Activated naive CD4-positive, alpha-beta T cell treated with anti-CD3 and anti-CD28 coated beads, Interleukin-2, amount 50 U/mL, for 24 hours (primary cell): ENCODE measurements around the gene FLRT1.
"Not testable (repeated sequence)": the region's sequence is repeated elsewhere in the genome, so short reads cannot be mapped to it uniquely, and the experiment has no call there.

Experiments used
- H3K27ac Mint-ChIP-seq: one replicate; pipeline ENCODE4 v1.8.0; 2021; ENCODE audit warnings: mild to moderate bottlenecking, mixed read lengths
- H3K27me3 Mint-ChIP-seq: one replicate; pipeline ENCODE4 v1.8.0; 2021; ENCODE audit warnings: mixed read lengths
- H3K36me3 Mint-ChIP-seq: one replicate; pipeline ENCODE4 v1.8.0; 2021; ENCODE audit warnings: mixed read lengths
- H3K4me1 Mint-ChIP-seq: one replicate; pipeline ENCODE4 v1.8.0; 2021; ENCODE audit warnings: mixed read lengths
- H3K4me3 Mint-ChIP-seq: one replicate; pipeline ENCODE4 v1.8.0; 2021; ENCODE audit warnings: mild to moderate bottlenecking, mixed read lengths
- H3K9me3 Mint-ChIP-seq: one replicate; pipeline ENCODE4 v1.8.0; 2021; ENCODE audit warnings: mixed read lengths

FLRT1 gene

GRCh38 chr11:64047373-64047772 is 11.6 kb downstream of the FLRT1 start:
- H3K4me1 Mint-ChIP-seq, H3K36me3 Mint-ChIP-seq, H3K27ac Mint-ChIP-seq, H3K4me3 Mint-ChIP-seq, H3K9me3 Mint-ChIP-seq, H3K27me3 Mint-ChIP-seq: not testable (repeated sequence)

- no peak overlapping the region for H3K4me3 Mint-ChIP-seq
- no peak overlapping the region for H3K27ac Mint-ChIP-seq
- H3K9me3 Mint-ChIP-seq, result no peaks in the 10 kb centered on the region
- H3K36me3 Mint-ChIP-seq, result no peaks in the 10 kb centered on the region
- no peaks in the 10 kb centered on the region for H3K4me1 Mint-ChIP-seq
- H3K27me3 Mint-ChIP-seq, result no peaks in the 10 kb centered on the region
Observed at GRCh38 chr11:64048042-64048854, 12.5 kb downstream of the FLRT1 start.

DNA sequence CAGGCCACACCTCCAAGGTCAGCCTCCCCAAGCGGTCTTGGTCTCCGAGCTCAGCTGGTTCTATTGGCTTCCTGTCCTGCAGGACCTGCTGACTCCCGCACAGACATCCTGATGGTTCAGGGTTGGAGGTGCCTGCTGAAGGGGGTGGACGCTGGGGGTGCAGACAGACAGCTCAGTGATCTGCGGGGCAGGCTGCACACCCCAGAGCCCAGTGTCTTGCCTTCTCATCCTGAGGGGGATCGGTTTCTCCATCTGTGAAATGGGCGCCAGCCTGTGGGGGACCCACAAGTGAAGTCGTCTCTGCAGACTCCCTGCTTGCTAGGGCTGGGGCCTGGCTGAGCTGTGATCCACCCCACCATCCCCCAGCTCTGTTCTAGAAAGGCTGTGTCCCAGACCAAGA is 13.8 kb downstream of the FLRT1 start:
- Mint-ChIP-seq H3K4me1 (no peaks in the 10 kb centered on the region), H3K9me3 (no peaks in the 10 kb centered on the region), H3K36me3 (no peaks in the 10 kb centered on the region), H3K27ac (no peak overlapping the region), H3K4me3 (no peak overlapping the region), H3K27me3 (no peaks in the 10 kb centered on the region)

GRCh38 chr11:64051297-64051696 is 15.6 kb downstream of the FLRT1 start:
- H3K4me1 Mint-ChIP-seq, result no peaks in the 10 kb centered on the region
- H3K9me3 Mint-ChIP-seq, result no peaks in the 10 kb centered on the region
- H3K4me3 Mint-ChIP-seq, result no peak overlapping the region
- H3K27me3 Mint-ChIP-seq, result no peaks in the 10 kb centered on the region
- no peak overlapping the region for H3K27ac Mint-ChIP-seq
- H3K36me3 Mint-ChIP-seq, result no peaks in the 10 kb centered on the region

DNA sequence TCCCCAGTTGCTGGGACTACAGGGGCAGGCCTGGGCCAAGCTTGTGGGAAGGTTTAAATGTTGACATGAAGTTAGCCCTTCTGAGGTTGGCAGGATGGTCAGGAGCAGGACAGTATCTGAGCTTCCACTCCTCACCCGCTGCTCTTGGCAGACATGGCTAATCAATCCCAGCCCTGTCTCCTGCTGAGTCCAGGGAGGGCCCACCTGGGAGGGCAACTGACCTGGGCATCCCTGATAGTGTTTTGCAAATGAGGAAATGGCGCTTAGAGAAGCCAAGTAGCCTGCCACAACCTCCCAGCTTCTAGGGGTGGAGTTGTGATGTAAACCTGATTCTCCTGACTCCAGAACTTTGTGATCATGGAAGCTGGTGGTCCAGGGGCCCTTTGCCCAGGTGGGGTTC is 16.7 kb downstream of the FLRT1 start:
- Mint-ChIP-seq H3K36me3 (no peaks in the 10 kb centered on the region), H3K4me3 (no peak overlapping the region), H3K9me3 (no peaks in the 10 kb centered on the region), H3K4me1 (no peaks in the 10 kb centered on the region), H3K27me3 (no peaks in the 10 kb centered on the region), H3K27ac (no peak overlapping the region)

- Mint-ChIP-seq H3K4me3 (no peak overlapping the region), H3K4me1 (no peaks in the 10 kb centered on the region), H3K27me3 (no peaks in the 10 kb centered on the region), H3K27ac (no peak overlapping the region), H3K9me3 (no peaks in the 10 kb centered on the region), H3K36me3 (no peaks in the 10 kb centered on the region)
Observed at GRCh38 chr11:64052938-64053622, 17.3 kb downstream of the FLRT1 start.

- no peak overlapping the region for H3K27ac Mint-ChIP-seq
- H3K4me3 Mint-ChIP-seq, result no peak overlapping the region
- H3K36me3 Mint-ChIP-seq, result no peaks in the 10 kb centered on the region
- H3K27me3 Mint-ChIP-seq, result no peaks in the 10 kb centered on the region
- no peaks in the 10 kb centered on the region for H3K4me1 Mint-ChIP-seq
- no peaks in the 10 kb centered on the region for H3K9me3 Mint-ChIP-seq
Observed at GRCh38 chr11:64053699-64054098, 18.0 kb downstream of the FLRT1 start.

- no peak overlapping the region for H3K27ac Mint-ChIP-seq
- H3K36me3 Mint-ChIP-seq, result no peaks in the 10 kb centered on the region
- no peaks in the 10 kb centered on the region for H3K4me1 Mint-ChIP-seq
- no peaks in the 10 kb centered on the region for H3K9me3 Mint-ChIP-seq
- H3K27me3 Mint-ChIP-seq, result no peaks in the 10 kb centered on the region
- H3K4me3 Mint-ChIP-seq, result no peak overlapping the region
Observed at GRCh38 chr11:64055077-64055476, 19.3 kb downstream of the FLRT1 start.

DNA sequence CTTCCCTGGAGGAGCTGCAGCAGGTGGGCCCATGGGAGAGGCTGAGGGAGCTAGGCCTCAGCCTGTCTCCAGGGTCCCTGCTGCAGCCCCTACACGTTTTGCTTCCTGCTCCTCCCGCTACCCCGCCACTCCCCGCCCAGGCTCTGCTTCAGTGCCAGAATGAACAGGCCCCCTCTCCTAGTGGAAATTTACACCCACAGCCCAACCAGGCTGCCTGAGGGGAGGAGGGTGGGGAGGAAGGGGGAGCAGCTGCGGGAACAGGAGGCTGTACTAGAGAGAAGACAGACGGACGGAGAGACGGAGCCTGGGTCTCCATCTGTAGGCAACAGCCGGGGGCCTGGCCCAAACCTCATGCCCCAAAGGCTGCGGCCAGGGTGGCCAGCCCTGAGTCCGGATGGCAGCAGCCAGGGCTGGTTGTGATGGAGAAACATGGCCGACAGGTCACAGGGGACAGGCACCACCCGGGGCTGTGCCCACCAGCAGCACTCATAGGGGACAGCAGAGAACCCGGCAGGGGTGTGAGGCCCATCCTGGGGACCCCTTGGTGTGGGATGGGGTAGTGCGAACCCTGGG is 20.6 kb downstream of the FLRT1 start:
- Mint-ChIP-seq H3K27ac (no peak overlapping the region), H3K27me3 (no peaks in the 10 kb centered on the region), H3K36me3 (no peaks in the 10 kb centered on the region), H3K4me3 (no peak overlapping the region), H3K9me3 (no peaks in the 10 kb centered on the region), H3K4me1 (peaks cover 5% of the 10 kb centered on the region)

DNA sequence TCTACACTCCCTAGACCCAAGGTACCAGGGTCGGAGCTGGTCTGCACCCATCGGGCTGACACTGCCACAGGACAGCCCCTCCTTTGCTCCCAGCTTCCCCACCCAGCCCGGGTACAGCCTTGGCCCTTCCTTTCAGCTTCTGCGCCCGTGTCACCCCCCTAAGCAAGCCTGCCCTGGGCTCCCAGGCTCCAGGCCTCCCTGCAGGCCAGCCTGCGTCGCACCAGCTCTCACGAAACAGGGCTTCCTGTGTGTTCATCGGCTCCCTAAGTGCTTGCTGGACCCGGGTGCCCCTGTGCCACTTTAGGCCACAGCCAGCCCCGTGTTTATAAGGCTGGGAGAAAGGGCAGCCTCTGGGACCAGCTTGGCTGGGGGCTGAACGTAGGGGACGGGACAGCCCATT is 21.1 kb downstream of the FLRT1 start:
- H3K36me3 Mint-ChIP-seq, result no peaks in the 10 kb centered on the region

DNA sequence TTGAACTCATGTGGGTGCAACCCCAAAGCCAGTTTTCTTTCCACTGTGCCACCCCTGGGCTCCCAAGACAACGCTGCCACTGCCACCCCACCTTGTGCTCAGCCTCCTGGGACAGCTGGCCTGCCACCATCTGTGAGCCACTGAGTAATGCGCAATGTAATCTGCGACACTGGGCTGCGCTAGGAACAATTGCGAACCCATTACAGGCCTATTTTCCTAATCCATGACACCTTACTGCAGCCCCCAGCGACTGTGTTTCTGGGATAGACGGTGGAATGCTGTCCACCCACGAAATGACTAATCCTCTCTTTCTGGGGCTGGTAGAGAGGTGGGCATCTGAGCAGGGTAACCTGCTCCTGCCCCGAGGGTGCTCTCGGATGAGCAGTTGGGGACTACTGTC is 22.2 kb downstream of the FLRT1 start:
- H3K4me1 Mint-ChIP-seq, result peaks cover 6% of the 10 kb centered on the region
- no peaks in the 10 kb centered on the region for H3K9me3 Mint-ChIP-seq
- H3K4me3 Mint-ChIP-seq, result no peak overlapping the region
- no peaks in the 10 kb centered on the region for H3K36me3 Mint-ChIP-seq
- peaks cover 5% of the 10 kb centered on the region for H3K27me3 Mint-ChIP-seq
- H3K27ac Mint-ChIP-seq, result no peak overlapping the region

More for the DNA sequence above, 21.1 kb downstream of the FLRT1 start:
- H3K4me3 Mint-ChIP-seq, result no peak overlapping the region
- no peak overlapping the region for H3K27ac Mint-ChIP-seq
- peaks cover 6% of the 10 kb centered on the region for H3K4me1 Mint-ChIP-seq
- H3K27me3 Mint-ChIP-seq, result peaks cover under 1% of the 10 kb centered on the region
- no peaks in the 10 kb centered on the region for H3K9me3 Mint-ChIP-seq

- H3K27me3 Mint-ChIP-seq, result peaks cover 9% of the 10 kb centered on the region
- H3K4me1 Mint-ChIP-seq, result peaks cover 6% of the 10 kb centered on the region
- H3K4me3 Mint-ChIP-seq, result no peak overlapping the region
- no peaks in the 10 kb centered on the region for H3K36me3 Mint-ChIP-seq
- H3K9me3 Mint-ChIP-seq, result no peaks in the 10 kb centered on the region
- no peak overlapping the region for H3K27ac Mint-ChIP-seq
Observed at GRCh38 chr11:64058494-64058893, 22.8 kb downstream of the FLRT1 start.

GRCh38 chr11:64059339-64060140 is 23.8 kb downstream of the FLRT1 start:
- Mint-ChIP-seq H3K9me3 (no peaks in the 10 kb centered on the region), H3K4me1 (peaks cover 6% of the 10 kb centered on the region), H3K4me3 (no peak overlapping the region)

DNA sequence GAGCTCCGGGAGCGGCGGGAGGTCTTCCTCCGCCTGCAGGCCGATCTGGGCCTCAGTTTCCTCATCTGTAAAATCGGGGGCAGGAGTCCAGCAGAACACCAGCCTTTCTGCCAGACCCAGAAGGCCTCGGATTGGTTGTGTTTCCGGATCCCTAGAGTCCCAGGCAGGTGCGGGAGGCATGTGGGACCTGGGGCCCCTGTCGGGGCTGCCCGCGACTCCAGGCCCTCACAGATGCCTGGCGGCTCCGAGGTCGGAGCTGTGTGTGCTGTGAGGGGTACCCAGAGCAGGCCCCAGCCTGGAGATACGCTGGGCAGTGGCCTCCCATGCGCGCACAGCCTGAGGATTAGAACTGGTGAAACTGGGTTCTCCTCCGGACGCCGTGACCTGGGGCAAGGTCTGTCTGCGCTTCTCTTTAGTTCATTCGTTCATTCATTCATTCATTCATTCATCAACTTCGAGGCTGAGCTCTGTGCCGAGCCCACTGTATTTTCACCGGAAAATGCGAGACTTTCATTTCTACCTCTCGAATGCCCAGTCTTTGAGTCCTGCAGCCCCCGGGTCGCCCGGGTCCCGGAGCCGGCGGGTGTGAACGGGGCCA is 24.6 kb downstream of the FLRT1 start:
- Mint-ChIP-seq H3K27ac (no peak overlapping the region), H3K27me3 (peaks cover 10% of the 10 kb centered on the region), H3K36me3 (no peaks in the 10 kb centered on the region), H3K4me3 (peak overlapping the region; percentile 51), H3K9me3 (no peaks in the 10 kb centered on the region), H3K4me1 (peaks cover 6% of the 10 kb centered on the region)

More at GRCh38 chr11:64059339-64060140, 23.8 kb downstream of the FLRT1 start:
- H3K27me3 Mint-ChIP-seq, result peaks cover 10% of the 10 kb centered on the region
- H3K36me3 Mint-ChIP-seq, result no peaks in the 10 kb centered on the region
- no peak overlapping the region for H3K27ac Mint-ChIP-seq

- Mint-ChIP-seq H3K27me3 (peaks cover 10% of the 10 kb centered on the region), H3K4me1 (peaks cover 6% of the 10 kb centered on the region), H3K9me3 (no peaks in the 10 kb centered on the region), H3K36me3 (no peaks in the 10 kb centered on the region), H3K4me3 (peak overlapping the region; percentile 80), H3K27ac (no peak overlapping the region)
Observed at GRCh38 chr11:64060861-64061444, 25.2 kb downstream of the FLRT1 start.
